ENCODE measurements around the gene HMGA1. TPM values are rescaled to one million over a fixed set of nuclear protein-coding genes. Genes with fewer than 3 reads are reported as not detected.

HMGA1 gene
- total RNA-seq, 1 experiment from 2014 or later, result 2,446 TPM

DNA sequence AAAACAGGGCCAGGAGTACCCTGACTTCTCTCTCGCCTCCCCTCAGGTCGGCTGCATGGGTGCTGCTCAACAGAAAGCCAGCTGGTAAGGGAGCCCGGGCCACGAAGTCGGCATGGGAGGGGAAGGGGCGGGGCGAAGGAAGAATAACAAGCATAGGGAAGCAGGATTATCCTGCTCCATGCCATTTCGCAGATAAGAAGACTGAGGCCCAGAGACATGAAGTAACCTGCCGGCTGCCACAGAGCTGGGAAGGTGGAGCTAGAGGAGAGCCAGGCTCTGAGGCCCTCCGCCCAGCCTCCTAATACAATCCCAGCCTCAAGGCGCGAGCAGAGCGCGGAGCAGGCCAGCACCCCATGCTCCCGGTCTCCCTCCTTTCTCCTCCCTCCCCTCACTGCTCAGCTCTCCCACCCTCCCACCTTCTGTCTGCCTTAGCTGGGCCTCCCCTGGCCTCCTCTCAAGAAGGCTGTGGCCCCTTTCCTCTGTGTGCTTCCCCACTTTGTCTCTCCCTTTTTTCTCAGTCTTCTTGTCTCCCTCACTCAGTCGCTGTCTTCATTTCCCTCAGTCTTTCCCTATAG is 13.2 kb upstream of the HMGA1 start (continued):
- TF ChIP-seq, protein P1, sequence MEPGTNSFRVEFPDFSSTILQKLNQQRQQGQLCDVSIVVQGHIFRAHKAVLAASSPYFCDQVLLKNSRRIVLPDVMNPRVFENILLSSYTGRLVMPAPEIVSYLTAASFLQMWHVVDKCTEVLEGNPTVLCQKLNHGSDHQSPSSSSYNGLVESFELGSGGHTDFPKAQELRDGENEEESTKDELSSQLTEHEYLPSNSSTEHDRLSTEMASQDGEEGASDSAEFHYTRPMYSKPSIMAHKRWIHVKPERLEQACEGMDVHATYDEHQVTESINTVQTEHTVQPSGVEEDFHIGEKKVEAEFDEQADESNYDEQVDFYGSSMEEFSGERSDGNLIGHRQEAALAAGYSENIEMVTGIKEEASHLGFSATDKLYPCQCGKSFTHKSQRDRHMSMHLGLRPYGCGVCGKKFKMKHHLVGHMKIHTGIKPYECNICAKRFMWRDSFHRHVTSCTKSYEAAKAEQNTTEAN (CRISPR knock-in tag; IDR thresholded peaks at IDR 0.05), result no peak

DNA sequence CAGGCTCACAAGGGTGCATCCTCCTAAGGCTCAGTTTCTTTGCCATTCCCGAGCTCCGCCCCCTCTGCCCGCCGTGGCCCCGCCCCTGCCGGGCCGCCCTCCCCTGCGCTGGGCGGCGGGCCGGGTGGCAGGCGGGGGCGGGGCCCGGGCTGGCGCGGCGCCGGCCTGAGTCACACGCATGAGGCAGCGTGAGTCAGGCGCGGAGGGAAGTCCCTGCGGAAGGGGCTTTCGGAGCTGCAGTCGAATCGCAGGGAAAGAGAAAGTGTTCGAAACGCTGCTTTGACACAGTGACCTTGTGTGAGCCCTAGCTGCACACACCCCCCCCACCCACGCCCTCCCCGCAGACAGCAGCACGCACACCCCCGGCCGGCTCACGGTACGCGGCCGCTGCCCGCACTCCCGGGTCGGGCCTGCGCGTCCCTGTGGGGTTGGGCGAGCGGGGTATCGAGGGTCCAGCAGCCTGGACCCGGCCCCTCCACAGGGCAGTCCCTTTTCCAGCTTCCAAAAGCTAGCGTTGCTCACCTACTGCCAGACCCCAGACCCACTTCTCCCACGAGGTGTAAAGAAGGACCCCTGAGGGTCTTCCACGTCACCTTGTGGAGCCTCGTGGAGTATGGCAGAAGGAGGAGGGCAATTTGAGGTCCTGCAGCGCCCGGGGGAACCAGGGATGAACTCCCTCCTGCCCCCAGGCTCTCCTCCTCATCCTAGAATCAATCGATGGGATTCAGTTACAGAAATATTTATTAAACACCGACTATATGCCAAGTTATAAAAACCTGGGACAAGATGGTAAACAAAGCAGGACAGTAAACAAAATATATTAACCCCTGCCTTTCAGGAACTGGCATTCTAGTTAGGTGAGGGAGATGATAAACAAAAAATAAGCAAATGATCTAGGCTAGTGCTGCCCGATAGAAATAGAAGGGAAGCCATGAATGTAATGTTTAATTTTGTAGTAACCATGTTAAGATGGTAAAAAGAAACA is 12.4 kb upstream of the HMGA1 start:
- Mint-ChIP-seq H3K36me3 (no peaks in the 10 kb centered on the region), H3K4me3 (peak overlapping the region; percentile 77), H3K27ac (peak overlapping the region; percentile 97), H3K9me3 (no peaks in the 10 kb centered on the region), H3K4me1 (peaks cover 47% of the 10 kb centered on the region), H3K27me3 (ENCODE audit: low read depth) (no peaks in the 10 kb centered on the region; the same call in 1 of the 2 replicates)
- peak; percentile 92 for DNase-seq (ENCODE audit: low spot score)
- POLR2A ChIA-PET, result interaction anchor here (0.7 to 2.7 kb wide), 6 partner anchors 9 to 28 kb away, joined by 3 to 30 read pairs (median 5); partner anchors contain the start of gene HMGA1
- CTCF ChIA-PET, result interaction anchor here (1.1 to 2.3 kb wide), 6 partner anchors 18 to 68 kb away, joined by 3 to 14 read pairs (median 6); no protein-coding TSS in a partner anchor
- ATAC-seq, result peak; percentile 85
- TF ChIP-seq ZNF219 (CRISPR knock-in tag; IDR thresholded peaks at IDR 0.05; ENCODE audit: borderline replicate concordance), result no peak
- TF ChIP-seq, protein P2, sequence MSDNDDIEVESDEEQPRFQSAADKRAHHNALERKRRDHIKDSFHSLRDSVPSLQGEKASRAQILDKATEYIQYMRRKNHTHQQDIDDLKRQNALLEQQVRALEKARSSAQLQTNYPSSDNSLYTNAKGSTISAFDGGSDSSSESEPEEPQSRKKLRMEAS (CRISPR knock-in tag; IDR thresholded peaks at IDR 0.05), result no peak
- TF ChIP-seq GRHL2 (CRISPR knock-in tag; IDR thresholded peaks at IDR 0.05; ENCODE audit: insufficient replicate concordance, severe bottlenecking), result no peak
- TF ChIP-seq ZNF263 (CRISPR knock-in tag; IDR thresholded peaks at IDR 0.05; ENCODE audit: low read depth), result no peak
- TF ChIP-seq ZNF138 (CRISPR knock-in tag; conservative IDR thresholded peaks at IDR 0.05), result no peak
- TF ChIP-seq, protein P3, sequence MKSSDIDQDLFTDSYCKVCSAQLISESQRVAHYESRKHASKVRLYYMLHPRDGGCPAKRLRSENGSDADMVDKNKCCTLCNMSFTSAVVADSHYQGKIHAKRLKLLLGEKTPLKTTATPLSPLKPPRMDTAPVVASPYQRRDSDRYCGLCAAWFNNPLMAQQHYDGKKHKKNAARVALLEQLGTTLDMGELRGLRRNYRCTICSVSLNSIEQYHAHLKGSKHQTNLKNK (CRISPR knock-in tag; IDR thresholded peaks at IDR 0.05), result no peak
- 0 out of 2 replicates have a peak, but pooled peaks have one; percentile 21 for TF ChIP-seq GABPB1 (CRISPR knock-in tag; IDR thresholded peaks at IDR 0.05)
- TF ChIP-seq, protein P4, sequence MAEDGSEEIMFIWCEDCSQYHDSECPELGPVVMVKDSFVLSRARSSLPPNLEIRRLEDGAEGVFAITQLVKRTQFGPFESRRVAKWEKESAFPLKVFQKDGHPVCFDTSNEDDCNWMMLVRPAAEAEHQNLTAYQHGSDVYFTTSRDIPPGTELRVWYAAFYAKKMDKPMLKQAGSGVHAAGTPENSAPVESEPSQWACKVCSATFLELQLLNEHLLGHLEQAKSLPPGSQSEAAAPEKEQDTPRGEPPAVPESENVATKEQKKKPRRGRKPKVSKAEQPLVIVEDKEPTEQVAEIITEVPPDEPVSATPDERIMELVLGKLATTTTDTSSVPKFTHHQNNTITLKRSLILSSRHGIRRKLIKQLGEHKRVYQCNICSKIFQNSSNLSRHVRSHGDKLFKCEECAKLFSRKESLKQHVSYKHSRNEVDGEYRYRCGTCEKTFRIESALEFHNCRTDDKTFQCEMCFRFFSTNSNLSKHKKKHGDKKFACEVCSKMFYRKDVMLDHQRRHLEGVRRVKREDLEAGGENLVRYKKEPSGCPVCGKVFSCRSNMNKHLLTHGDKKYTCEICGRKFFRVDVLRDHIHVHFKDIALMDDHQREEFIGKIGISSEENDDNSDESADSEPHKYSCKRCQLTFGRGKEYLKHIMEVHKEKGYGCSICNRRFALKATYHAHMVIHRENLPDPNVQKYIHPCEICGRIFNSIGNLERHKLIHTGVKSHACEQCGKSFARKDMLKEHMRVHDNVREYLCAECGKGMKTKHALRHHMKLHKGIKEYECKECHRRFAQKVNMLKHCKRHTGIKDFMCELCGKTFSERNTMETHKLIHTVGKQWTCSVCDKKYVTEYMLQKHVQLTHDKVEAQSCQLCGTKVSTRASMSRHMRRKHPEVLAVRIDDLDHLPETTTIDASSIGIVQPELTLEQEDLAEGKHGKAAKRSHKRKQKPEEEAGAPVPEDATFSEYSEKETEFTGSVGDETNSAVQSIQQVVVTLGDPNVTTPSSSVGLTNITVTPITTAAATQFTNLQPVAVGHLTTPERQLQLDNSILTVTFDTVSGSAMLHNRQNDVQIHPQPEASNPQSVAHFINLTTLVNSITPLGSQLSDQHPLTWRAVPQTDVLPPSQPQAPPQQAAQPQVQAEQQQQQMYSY (CRISPR knock-in tag; IDR thresholded peaks at IDR 0.05), result no peak
- TF ChIP-seq, protein P5, sequence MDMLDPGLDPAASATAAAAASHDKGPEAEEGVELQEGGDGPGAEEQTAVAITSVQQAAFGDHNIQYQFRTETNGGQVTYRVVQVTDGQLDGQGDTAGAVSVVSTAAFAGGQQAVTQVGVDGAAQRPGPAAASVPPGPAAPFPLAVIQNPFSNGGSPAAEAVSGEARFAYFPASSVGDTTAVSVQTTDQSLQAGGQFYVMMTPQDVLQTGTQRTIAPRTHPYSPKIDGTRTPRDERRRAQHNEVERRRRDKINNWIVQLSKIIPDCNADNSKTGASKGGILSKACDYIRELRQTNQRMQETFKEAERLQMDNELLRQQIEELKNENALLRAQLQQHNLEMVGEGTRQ (CRISPR knock-in tag; IDR thresholded peaks at IDR 0.05), result 0 out of 2 replicates have a peak, but pooled peaks have one; percentile 19
- 0 out of 2 replicates have a peak, but pooled peaks have one; percentile 11 for TF ChIP-seq CREM (CRISPR knock-in tag; IDR thresholded peaks at IDR 0.05)
- TF ChIP-seq, protein P6, sequence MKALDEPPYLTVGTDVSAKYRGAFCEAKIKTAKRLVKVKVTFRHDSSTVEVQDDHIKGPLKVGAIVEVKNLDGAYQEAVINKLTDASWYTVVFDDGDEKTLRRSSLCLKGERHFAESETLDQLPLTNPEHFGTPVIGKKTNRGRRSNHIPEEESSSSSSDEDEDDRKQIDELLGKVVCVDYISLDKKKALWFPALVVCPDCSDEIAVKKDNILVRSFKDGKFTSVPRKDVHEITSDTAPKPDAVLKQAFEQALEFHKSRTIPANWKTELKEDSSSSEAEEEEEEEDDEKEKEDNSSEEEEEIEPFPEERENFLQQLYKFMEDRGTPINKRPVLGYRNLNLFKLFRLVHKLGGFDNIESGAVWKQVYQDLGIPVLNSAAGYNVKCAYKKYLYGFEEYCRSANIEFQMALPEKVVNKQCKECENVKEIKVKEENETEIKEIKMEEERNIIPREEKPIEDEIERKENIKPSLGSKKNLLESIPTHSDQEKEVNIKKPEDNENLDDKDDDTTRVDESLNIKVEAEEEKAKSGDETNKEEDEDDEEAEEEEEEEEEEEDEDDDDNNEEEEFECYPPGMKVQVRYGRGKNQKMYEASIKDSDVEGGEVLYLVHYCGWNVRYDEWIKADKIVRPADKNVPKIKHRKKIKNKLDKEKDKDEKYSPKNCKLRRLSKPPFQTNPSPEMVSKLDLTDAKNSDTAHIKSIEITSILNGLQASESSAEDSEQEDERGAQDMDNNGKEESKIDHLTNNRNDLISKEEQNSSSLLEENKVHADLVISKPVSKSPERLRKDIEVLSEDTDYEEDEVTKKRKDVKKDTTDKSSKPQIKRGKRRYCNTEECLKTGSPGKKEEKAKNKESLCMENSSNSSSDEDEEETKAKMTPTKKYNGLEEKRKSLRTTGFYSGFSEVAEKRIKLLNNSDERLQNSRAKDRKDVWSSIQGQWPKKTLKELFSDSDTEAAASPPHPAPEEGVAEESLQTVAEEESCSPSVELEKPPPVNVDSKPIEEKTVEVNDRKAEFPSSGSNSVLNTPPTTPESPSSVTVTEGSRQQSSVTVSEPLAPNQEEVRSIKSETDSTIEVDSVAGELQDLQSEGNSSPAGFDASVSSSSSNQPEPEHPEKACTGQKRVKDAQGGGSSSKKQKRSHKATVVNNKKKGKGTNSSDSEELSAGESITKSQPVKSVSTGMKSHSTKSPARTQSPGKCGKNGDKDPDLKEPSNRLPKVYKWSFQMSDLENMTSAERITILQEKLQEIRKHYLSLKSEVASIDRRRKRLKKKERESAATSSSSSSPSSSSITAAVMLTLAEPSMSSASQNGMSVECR (CRISPR knock-in tag; IDR thresholded peaks at IDR 0.05; ENCODE audit: borderline replicate concordance), result no peak
- TF ChIP-seq FOXK1 (CRISPR knock-in tag; IDR thresholded peaks at IDR 0.05), result 0 out of 2 replicates have a peak, but pooled peaks have one; percentile 26
- no peak for TF ChIP-seq TEAD4 (CRISPR knock-in tag; IDR thresholded peaks at IDR 0.05)
- TF ChIP-seq, protein P7, sequence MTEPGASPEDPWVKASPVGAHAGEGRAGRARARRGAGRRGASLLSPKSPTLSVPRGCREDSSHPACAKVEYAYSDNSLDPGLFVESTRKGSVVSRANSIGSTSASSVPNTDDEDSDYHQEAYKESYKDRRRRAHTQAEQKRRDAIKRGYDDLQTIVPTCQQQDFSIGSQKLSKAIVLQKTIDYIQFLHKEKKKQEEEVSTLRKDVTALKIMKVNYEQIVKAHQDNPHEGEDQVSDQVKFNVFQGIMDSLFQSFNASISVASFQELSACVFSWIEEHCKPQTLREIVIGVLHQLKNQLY (CRISPR knock-in tag; IDR thresholded peaks at IDR 0.05), result no peak
- TF ChIP-seq, protein P8, sequence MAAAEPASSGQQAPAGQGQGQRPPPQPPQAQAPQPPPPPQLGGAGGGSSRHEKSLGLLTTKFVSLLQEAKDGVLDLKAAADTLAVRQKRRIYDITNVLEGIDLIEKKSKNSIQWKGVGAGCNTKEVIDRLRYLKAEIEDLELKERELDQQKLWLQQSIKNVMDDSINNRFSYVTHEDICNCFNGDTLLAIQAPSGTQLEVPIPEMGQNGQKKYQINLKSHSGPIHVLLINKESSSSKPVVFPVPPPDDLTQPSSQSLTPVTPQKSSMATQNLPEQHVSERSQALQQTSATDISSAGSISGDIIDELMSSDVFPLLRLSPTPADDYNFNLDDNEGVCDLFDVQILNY (CRISPR knock-in tag; IDR thresholded peaks at IDR 0.05), result no peak; the same call in 1 of the 2 replicates
- no peak for TF ChIP-seq RORB (CRISPR knock-in tag; IDR thresholded peaks at IDR 0.05)
- no peak for TF ChIP-seq NR3C1 (CRISPR knock-in tag; conservative IDR thresholded peaks at IDR 0.05; ENCODE audit: low read depth)
- no peak for TF ChIP-seq NR2C2 (CRISPR knock-in tag; IDR thresholded peaks at IDR 0.05)
- peak; percentile 67; the same call in 1 of the 2 replicates for TF ChIP-seq SP1 (CRISPR knock-in tag; conservative IDR thresholded peaks at IDR 0.05)

Measured in WTC11 (cell line).